ENCODE measurements around the gene CRB1. TPM values are rescaled to one million over a fixed set of nuclear protein-coding genes. Genes with fewer than 3 reads are reported as not detected.

Gene CRB1
- total and polyA plus RNA-seq, 2 experiments from 2014 or later = 0.27 to 0.56 TPM

GRCh38 chr1:197341626-197342025 is 73.6 kb downstream of the CRB1 start:
- Mint-ChIP-seq H3K27me3 (ENCODE audit: insufficient read depth, low read depth, poor library complexity) (no peaks in the 10 kb centered on the region), H3K9me3 (no peaks in the 10 kb centered on the region), H3K36me3 (ENCODE audit: low read depth) (no peaks in the 10 kb centered on the region), H3K27ac (no peak overlapping the region), H3K4me1 (peaks cover 2% of the 10 kb centered on the region; the same call in 2 of the 3 replicates), H3K4me3 (no peak overlapping the region)
- H3K27ac ChIP-seq (ENCODE audit: low read depth) = no peak overlapping the region
- TF ChIP-seq POLR2AphosphoS5 (IDR thresholded peaks at IDR 0.05; ENCODE audit: low read depth) (no peak), CREB1 (CRISPR knock-in tag; IDR thresholded peaks at IDR 0.05; ENCODE audit: low read depth) (no peak), REST (IDR thresholded peaks at IDR 0.05; ENCODE audit: unreplicated experiment) (no peak), CTCF (conservative IDR thresholded peaks at IDR 0.05; ENCODE audit: low read depth in 2 of 2) (no peak), ZNF114 (CRISPR knock-in tag; IDR thresholded peaks at IDR 0.05) (no peak), EZH2 (IDR thresholded peaks at IDR 0.05; ENCODE audit: low read depth, unreplicated experiment) (no peak), EZH2phosphoT487 (IDR thresholded peaks at IDR 0.05; ENCODE audit: unreplicated experiment) (no peak), ETS1 (IDR thresholded peaks at IDR 0.05) (no peak), STAT1 (IDR thresholded peaks at IDR 0.05; ENCODE audit: unreplicated experiment) (no peak), NANOG (IDR thresholded peaks at IDR 0.05; ENCODE audit: borderline replicate concordance) (no peak), JUNB (IDR thresholded peaks at IDR 0.05; ENCODE audit: unreplicated experiment) (no peak), ZNF331 (CRISPR knock-in tag; IDR thresholded peaks at IDR 0.05; ENCODE audit: low read depth) (no peak)
- H3K79me2 ChIP-seq (replicated peaks; ENCODE audit: insufficient read depth) = no peaks in the 10 kb centered on the region
- no peaks in the 10 kb centered on the region for H3K9me2 ChIP-seq (ENCODE audit: insufficient read depth)
- no peaks in the 10 kb centered on the region for H4K20me1 ChIP-seq (replicated peaks; ENCODE audit: insufficient read depth)
- H3F3A ChIP-seq (replicated peaks; ENCODE audit: low read depth) = no peaks in the 10 kb centered on the region
- ATAC-seq (no peak), DNase-seq (ENCODE audit: low spot score) (no peak)
- H3K36me3 ChIP-seq (ENCODE audit: insufficient read depth) = no peaks in the 10 kb centered on the region
- H3K4me1 ChIP-seq (ENCODE audit: insufficient read depth) = 0 out of 2 replicates have a peak, but pooled peaks cover 3% of the 10 kb centered on the region
- H3K4me2 ChIP-seq = no peak overlapping the region
- H3K4me3 ChIP-seq = no peak overlapping the region
- H2AFZ ChIP-seq = no peak overlapping the region
- H3K27me3 ChIP-seq (ENCODE audit: insufficient read depth) = no peaks in the 10 kb centered on the region
